ENCODE results near the gene MINK1.

Gene MINK1

GRCh38 chr17:4833178-4833940 lies at the start of gene MINK1:
MINK1 (plus strand) TSS chr17:4833340; CDS start chr17:4833584, 244 bp downstream.
- in situ Hi-C loops (cut with MboI; ENCODE audit: low sequenced_read_pairs) = no loop called here

GRCh38 chr17:4785311-4786105 lies 47.6 kb upstream of the MINK1 start:
- in situ Hi-C loops (cut with MboI; ENCODE audit: low sequenced_read_pairs) = no loop called here

DNA sequence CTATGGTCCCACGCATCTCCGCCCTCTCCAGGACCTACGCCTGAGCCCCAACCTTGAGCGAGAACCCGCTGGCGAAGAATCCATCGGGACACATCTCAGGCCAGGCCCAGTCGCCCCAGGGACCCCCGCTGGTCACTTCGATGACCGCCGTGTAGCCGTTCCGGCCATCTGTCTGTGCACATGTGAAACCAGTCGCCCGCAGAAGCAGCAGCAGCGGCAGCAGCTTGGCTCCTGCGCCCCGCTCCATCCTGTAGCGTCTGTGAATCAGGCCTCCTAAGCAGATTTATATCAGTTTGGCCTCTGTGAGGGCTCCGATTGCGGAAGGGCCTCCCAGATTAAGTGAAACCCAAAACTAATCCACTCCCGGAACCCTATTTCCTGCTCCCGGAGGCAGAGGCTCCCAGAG lies 47.0 kb upstream of the MINK1 start, which contains the start of gene VMO1:
Gene VMO1, minus strand, starts transcription at position 259 of the 406 bp plus-strand sequence. Its CDS starts 12 bp downstream, at position 247.
- in situ Hi-C loops (cut with MboI; ENCODE audit: low sequenced_read_pairs) = no loop called here

DNA sequence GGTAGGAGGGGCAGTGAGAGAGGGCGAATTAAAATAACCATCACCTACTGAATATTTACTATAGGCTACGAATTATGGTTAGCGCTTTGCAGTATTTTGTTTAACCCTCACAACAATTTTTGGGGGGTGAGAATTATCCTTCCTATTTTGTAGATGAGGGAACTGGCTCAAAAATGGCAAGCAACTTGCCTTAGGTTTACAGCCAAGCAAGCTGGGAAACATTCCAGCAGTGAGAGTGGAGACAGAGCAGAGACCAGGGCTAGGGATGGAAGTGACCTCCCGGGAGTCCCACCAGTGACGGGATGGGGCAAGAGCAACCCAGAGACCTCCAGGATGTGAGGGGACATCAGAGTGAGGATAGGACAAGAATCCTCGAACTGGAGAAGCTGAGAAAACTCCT lies 46.6 kb upstream of the MINK1 start:
- in situ Hi-C loops (cut with MboI; ENCODE audit: low sequenced_read_pairs) = no loop called here

DNA sequence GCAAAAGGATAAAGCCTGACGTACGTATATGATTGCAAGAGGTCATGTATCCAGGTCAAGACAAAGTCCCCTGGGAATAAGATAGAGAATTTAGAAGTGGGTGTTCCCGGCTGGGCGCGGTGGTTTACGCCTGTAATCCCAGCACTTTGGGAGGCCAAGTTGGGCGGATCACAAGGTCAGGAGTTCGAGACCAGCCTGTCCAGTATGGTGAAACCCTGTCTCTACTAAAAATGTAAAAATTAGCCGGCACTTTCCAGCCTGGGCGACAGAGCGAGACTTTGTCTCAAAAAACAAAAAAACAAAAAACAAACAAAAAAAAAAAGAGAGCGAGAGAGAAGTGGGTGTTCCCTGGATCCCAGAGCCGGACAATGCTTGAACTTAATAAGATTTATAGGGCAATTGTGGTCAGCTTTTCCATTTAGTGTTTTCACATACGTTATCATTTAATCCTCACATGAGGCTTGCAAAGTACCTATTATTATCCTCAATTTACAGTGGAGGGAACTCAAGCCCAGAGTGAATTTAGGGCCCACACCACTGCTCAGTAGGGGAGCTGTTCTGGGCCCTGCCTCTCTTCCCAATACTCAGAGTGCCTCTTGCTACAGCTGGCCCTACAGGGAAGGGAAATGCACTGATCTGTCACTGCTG lies 44.9 kb upstream of the MINK1 start:
- in situ Hi-C loops (cut with MboI; ENCODE audit: low sequenced_read_pairs) = no loop called here

GRCh38 chr17:4788807-4789700 lies 44.1 kb upstream of the MINK1 start, which contains the start of gene GLTPD2:
GLTPD2 (plus strand) TSS chr17:4788964; CDS start chr17:4789012, 48 bp downstream.
- in situ Hi-C loops (cut with MboI; ENCODE audit: low sequenced_read_pairs) = no loop called here

DNA sequence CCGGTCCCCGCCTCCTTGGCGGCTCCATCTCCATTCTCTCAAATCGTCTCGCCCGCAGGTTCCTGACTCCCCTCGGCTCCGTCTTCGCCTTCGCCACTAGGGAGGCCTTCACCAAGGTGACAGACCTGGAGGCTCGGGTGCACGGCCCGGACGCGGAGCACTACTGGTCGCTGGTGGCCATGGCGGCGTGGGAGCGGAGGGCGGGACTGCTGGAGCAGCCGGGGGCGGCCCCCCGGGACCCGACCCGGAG lies 43.5 kb upstream of the MINK1 start:
- in situ Hi-C loops (cut with MboI; ENCODE audit: low sequenced_read_pairs) = no loop called here

DNA sequence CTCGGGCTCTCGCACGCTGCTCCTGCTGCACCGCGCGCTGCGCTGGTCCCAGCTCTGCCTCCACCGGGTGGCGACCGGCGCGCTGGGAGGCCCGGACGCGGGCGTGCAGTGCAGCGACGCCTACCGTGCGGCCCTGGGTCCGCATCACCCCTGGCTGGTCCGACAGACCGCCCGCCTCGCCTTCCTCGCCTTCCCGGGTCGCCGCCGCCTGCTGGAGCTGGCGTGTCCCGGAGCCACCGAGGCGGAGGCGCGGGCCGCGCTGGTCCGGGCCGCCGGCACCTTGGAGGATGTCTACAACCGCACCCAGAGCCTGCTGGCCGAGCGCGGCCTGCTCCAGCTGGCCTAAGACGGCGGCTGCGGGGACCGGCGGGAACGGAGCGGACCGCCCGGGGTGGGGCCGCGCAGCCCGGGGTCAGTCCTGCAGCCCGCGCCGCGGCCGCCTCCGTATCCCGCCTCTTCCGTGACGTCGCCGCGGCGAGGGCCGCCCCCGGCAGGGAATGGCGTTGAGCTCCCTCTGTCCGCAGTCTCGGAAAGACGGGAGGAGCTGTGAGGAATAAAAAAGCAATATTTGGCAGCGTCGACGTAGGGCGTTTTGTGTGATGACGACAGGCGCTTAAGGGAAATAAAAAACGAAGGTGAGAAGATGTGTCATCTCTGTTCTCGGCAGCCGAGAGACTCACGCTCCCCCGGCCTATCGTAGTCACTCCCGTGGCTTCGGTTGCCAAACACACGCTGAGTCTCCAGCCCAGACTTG lies 43.0 kb upstream of the MINK1 start:
- in situ Hi-C loops (cut with MboI; ENCODE audit: low sequenced_read_pairs) = no loop called here

DNA sequence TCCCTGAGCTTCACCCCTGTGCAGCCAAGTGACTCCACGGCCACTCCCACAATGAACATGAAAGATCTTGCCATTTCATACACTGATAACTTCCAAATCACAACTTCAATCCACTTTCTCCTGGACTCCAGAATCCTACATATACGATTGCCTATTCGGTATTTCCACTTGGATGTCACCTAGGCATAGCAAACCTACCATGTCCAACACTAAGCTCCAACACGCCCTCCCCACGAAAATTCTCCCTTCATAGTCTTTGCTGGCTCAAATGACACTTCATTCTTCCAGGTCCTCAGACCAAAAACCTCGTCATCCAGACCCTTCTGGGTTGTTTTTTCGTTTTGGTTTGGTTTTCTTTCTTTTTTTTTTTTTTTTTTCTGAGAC lies 42.4 kb upstream of the MINK1 start:
- in situ Hi-C loops (cut with MboI; ENCODE audit: low sequenced_read_pairs) = no loop called here

GRCh38 chr17:4795168-4795567 lies 38.0 kb upstream of the MINK1 start:
- in situ Hi-C loops (cut with MboI; ENCODE audit: low sequenced_read_pairs) = no loop called here

GRCh38 chr17:4796552-4796920 lies 36.6 kb upstream of the MINK1 start:
- in situ Hi-C loops (cut with MboI; ENCODE audit: low sequenced_read_pairs) = no loop called here

- in situ Hi-C loops (cut with MboI; ENCODE audit: low sequenced_read_pairs) = no loop called here
Observed at GRCh38 chr17:4800462-4801196, 32.5 kb upstream of the MINK1 start.

- in situ Hi-C loops (cut with MboI; ENCODE audit: low sequenced_read_pairs) = no loop called here
Observed at GRCh38 chr17:4802228-4802627, 30.9 kb upstream of the MINK1 start, which contains the start of gene C17orf114. C17orf114 (minus strand) TSS chr17:4802328.

DNA sequence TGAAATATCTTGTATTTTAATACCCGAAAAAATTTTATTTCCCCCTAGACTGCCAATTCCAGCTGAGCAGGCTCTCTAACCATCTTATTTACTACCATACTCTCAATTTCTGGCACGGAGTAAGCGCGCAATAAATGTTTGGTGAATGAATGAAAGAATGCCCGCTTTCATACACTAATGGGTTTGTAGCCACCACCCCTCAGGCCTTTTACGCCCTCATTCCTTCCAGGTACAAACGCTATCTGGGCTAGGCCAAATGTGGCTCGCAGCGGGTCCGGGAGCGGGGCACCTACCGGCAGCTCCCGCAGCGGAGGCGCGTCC lies 26.7 kb upstream of the MINK1 start:
- in situ Hi-C loops (cut with MboI; ENCODE audit: low sequenced_read_pairs) = no loop called here

DNA sequence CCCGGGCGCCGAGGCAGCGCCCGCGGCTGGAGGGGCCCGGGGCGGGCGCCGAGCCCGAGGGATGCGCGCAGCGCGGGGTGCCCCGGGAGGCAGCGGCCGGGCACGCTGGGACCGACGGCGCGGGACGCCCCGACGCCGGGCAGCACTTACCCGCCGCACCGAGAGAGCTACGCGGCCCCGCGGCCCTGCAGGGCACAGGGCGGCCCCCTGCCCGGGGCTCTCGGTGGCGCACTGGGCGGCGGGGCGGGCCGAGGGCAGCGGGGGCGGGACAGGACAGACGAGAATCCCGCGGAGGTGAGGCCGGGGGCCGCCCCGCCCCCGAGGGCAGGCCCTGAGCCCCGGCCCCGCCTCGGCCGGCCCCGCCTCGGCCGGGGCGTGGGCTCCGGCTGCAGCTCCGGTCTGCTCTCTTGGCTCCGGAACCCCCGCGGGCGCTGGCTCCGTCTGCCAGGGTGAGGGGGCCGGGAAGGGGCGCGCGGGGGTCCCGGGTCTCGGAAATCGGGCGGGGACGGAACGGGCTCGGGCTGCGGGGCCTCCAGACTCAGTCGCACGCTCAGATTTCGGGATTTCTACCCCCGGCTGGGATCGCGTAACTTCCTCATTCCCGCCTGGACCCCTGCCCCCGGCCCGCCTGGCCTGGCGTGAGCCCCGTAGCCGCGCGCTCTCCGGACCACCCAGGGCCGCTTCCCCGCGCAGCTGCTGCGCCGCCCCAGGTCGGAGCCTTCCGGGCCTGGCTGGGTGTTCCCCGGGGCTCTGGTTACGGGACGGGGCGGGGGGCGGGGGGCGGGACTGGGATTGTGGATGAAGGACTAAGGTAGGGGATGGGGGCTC lies 26.1 kb upstream of the MINK1 start, which contains the start of gene PLD2:
Gene PLD2, plus strand, starts transcription at position 376 of the 828 bp plus-strand sequence. CDS start 621 bp downstream, outside the sequence.
- in situ Hi-C loops (cut with MboI; ENCODE audit: low sequenced_read_pairs) = no loop called here

GRCh38 chr17:4807605-4808377 lies 25.3 kb upstream of the MINK1 start:
- in situ Hi-C loops (cut with MboI; ENCODE audit: low sequenced_read_pairs) = no loop called here

DNA sequence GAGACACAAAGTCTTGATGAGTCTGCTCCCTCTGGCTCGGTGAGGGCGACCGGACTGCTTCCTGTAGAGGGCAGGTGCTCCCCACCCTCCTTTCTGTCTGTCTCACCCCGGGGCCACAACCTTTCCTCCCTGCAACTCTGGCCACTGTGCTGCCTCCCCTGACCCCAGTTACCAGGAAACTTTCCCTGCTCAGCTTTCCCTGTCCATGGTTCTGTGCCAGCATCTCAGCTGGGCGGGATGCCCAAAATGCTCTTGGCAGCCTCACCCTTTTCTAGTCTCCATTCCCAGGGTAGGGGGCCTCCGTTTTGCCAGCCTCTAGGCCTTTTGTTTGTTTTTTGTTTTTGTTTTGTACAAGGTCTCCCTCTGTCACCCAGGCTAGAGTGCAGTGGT lies 24.8 kb upstream of the MINK1 start:
- in situ Hi-C loops (cut with MboI; ENCODE audit: low sequenced_read_pairs) = no loop called here
